ENCODE measurements around the gene NDST1. TPM values are rescaled to one million over a fixed set of nuclear protein-coding genes. Genes with fewer than 3 reads are reported as not detected.

NDST1 gene
- polyA plus RNA-seq, 1 donor (not counting 4 experiments of a cell fraction or from before 2014, with no cell fraction given), result 24.9 TPM

DNA sequence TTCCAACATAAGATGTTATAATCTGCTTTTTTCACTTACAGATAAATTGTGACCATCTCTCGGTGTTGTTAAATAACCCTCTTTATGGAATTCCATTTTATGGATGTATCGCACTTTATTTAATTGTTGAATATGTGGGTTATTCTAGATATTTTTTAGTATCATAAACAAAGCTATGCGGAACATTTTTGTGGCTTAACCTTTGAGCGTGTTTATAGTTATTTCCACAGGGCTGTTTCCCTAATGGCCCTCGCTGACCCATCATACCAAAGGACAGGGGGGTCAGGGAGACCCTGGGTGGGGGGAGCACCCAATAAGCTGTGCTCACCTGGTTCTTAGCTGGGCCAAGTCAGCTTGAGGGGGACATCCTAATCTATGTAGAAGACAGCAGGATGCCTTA lies 65.3 kb downstream of the NDST1 start:
- TF ChIP-seq, protein P1, sequence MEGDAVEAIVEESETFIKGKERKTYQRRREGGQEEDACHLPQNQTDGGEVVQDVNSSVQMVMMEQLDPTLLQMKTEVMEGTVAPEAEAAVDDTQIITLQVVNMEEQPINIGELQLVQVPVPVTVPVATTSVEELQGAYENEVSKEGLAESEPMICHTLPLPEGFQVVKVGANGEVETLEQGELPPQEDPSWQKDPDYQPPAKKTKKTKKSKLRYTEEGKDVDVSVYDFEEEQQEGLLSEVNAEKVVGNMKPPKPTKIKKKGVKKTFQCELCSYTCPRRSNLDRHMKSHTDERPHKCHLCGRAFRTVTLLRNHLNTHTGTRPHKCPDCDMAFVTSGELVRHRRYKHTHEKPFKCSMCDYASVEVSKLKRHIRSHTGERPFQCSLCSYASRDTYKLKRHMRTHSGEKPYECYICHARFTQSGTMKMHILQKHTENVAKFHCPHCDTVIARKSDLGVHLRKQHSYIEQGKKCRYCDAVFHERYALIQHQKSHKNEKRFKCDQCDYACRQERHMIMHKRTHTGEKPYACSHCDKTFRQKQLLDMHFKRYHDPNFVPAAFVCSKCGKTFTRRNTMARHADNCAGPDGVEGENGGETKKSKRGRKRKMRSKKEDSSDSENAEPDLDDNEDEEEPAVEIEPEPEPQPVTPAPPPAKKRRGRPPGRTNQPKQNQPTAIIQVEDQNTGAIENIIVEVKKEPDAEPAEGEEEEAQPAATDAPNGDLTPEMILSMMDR (optimal IDR thresholded peaks at IDR 0.05 in 1 of 3, IDR thresholded peaks at IDR 0.05 in 1 of 3, conservative IDR thresholded peaks at IDR 0.05 in 1 of 3; ENCODE audit: extremely low read depth in 1 of 3, insufficient read depth in 2 of 3, low read length in 3 of 3), result no peak
- TF ChIP-seq EZH2 (IDR thresholded peaks at IDR 0.05; ENCODE audit: low read length), result no peak

DNA sequence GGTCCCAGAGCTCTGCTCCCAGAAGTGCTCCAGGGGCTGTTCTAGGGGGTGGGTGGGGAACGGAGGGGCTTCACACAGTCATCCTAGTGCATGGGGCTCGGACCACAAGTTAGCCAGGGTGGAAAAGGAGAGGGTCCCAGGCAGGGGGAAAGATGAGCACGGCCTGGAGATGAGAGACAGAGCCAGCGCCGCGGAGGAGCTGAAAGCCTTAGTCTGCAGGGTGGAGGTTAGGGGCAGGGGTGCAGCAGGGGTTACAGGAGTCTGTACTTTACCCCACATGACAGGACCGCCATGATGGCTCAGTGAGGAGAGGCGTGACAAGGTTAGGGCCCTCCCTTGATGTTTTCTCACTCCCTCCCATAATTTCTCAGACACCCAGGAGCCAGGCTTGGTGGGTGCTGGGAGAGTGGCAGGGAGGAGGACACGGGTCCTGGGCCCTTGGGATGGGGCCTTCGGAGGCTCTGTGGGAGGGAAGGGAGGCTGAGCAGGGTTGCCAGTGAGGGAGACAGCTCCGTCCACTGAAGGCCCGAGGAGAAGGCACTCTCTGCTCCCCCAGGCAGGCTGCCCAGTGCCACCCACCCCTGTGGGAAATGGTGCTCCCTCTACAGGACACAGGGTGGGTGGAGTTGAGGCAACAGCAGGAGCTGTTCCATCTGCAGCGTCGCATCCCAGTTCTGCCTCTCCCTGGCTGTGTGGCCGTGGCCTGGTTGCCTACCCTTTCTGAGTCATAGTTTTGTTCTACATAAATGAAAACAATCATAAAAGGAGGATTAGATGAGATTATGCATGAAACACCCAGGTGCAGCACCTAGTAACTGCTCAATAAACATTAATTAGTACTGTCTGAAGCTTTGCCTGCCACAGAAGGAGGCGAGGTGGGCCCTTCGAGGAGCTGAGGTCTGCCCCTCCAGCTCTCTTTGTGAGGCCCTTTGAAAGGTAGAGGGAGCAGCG lies 66.2 kb downstream of the NDST1 start:
- no peak for DNase-seq (ENCODE audit: low read depth, low spot score)

More for the DNA sequence above, 65.3 kb downstream of the NDST1 start:
- no peaks in the 10 kb centered on the region for H3K27me3 ChIP-seq (ENCODE audit: control insufficient read depth, extremely low read depth, insufficient read depth, low read length)
- no peaks in the 10 kb centered on the region for H3K36me3 ChIP-seq (ENCODE audit: control insufficient read depth in 2 of 2, extremely low read depth in 1 of 2, insufficient read depth in 2 of 2, low read length in 2 of 2)
- no peaks in the 10 kb centered on the region for H3K79me2 ChIP-seq (ENCODE audit: control insufficient read depth, insufficient read depth, low read length)
- H3K9ac ChIP-seq (ENCODE audit: control insufficient read depth, extremely low read depth, insufficient read depth, low read length), result no peak overlapping the region
- H3K9me3 ChIP-seq (ENCODE audit: control insufficient read depth, low read depth, low read length), result no peaks in the 10 kb centered on the region
- dilution Hi-C loops (cut with MboI; ENCODE audit: extremely low pct_ligation_motif_present, low sequenced_read_pairs), result no loop called here
- no peak overlapping the region for H3K27ac ChIP-seq (ENCODE audit: control insufficient read depth, insufficient read depth, low read length)
- FAIRE-seq (no peak), DNase-seq (ENCODE audit: low read depth, low spot score) (no peak)
- no peaks in the 10 kb centered on the region for H3K9me1 ChIP-seq (ENCODE audit: control insufficient read depth, extremely low read depth, insufficient read depth, low read length)
- H3K4me2 ChIP-seq (ENCODE audit: control insufficient read depth, extremely low read depth, insufficient read depth, low read depth, low read length), result no peak overlapping the region
- H3K4me3 ChIP-seq (ENCODE audit: control insufficient read depth in 2 of 3, extremely low read depth in 1 of 3, insufficient read depth in 2 of 3, low read depth in 1 of 3, low read length in 3 of 3), result no peak overlapping the region
- no peaks in the 10 kb centered on the region for H3K4me1 ChIP-seq (ENCODE audit: control insufficient read depth, extremely low read depth, insufficient read depth, low read length)
- H2AFZ ChIP-seq (ENCODE audit: control insufficient read depth, low read length), result no peak overlapping the region
- H4K20me1 ChIP-seq (ENCODE audit: control insufficient read depth, extremely low read depth, insufficient read depth, low read length), result no peaks in the 10 kb centered on the region

More for the DNA sequence above, 66.2 kb downstream of the NDST1 start:
- FAIRE-seq, result no peak
- Histone ChIP-seq H3K9ac (ENCODE audit: control insufficient read depth, extremely low read depth, insufficient read depth, low read length) (no peak overlapping the region), H3K4me3 (ENCODE audit: control insufficient read depth in 2 of 3, extremely low read depth in 1 of 3, insufficient read depth in 2 of 3, low read depth in 1 of 3, low read length in 3 of 3) (no peak overlapping the region), H3K27me3 (ENCODE audit: control insufficient read depth, extremely low read depth, insufficient read depth, low read length) (peaks cover 6% of the 10 kb centered on the region), H3K4me2 (ENCODE audit: control insufficient read depth, extremely low read depth, insufficient read depth, low read depth, low read length) (no peak overlapping the region), H3K27ac (ENCODE audit: control insufficient read depth, insufficient read depth, low read length) (no peak overlapping the region), H3K9me3 (ENCODE audit: control insufficient read depth, low read depth, low read length) (no peaks in the 10 kb centered on the region), H3K36me3 (ENCODE audit: control insufficient read depth in 2 of 2, extremely low read depth in 1 of 2, insufficient read depth in 2 of 2, low read length in 2 of 2) (no peaks in the 10 kb centered on the region), H2AFZ (ENCODE audit: control insufficient read depth, low read length) (no peak overlapping the region), H3K9me1 (ENCODE audit: control insufficient read depth, extremely low read depth, insufficient read depth, low read length) (no peaks in the 10 kb centered on the region), H3K79me2 (ENCODE audit: control insufficient read depth, insufficient read depth, low read length) (no peaks in the 10 kb centered on the region), H3K4me1 (ENCODE audit: control insufficient read depth, extremely low read depth, insufficient read depth, low read length) (no peaks in the 10 kb centered on the region), H4K20me1 (ENCODE audit: control insufficient read depth, extremely low read depth, insufficient read depth, low read length) (no peaks in the 10 kb centered on the region)
- dilution Hi-C loops (cut with MboI; ENCODE audit: extremely low pct_ligation_motif_present, low sequenced_read_pairs), result no loop called here
- TF ChIP-seq EZH2 (IDR thresholded peaks at IDR 0.05; ENCODE audit: low read length), result no peak
- TF ChIP-seq, protein P1 (optimal IDR thresholded peaks at IDR 0.05 in 1 of 3, IDR thresholded peaks at IDR 0.05 in 1 of 3, conservative IDR thresholded peaks at IDR 0.05 in 1 of 3; ENCODE audit: extremely low read depth in 1 of 3, insufficient read depth in 2 of 3, low read length in 3 of 3), result peak; percentile 16 to 47 (median 21)
